PFSK-1 (cell line): ENCODE data around the gene SLC38A8.

ENCODE experiments used
- POLR2AphosphoS5 ChIP-seq: IDR thresholded peaks from 2 replicates; pipeline ENCODE4 v1.6.1; 2012; ENCODE audit warnings: low read depth, mild to moderate bottlenecking, control low read depth, low read length, moderate library complexity
- REST ChIP-seq, 2 experiments: IDR thresholded peaks; 2 replicates each; pipeline versions ENCODE4 v1.6.1 to v1.8.0; 2011 to 2012; ENCODE audit warnings: low read depth in 2 of 2, low read length in 2 of 2, control low read depth in 1 of 2, inconsistent platforms in 1 of 2, mild to moderate bottlenecking in 1 of 2, moderate library complexity in 1 of 2; ENCODE audit not compliant: insufficient read depth in 1 of 2
- SIN3A ChIP-seq: IDR thresholded peaks from 2 replicates; pipeline ENCODE4 v1.6.1; 2012; ENCODE audit warnings: mild to moderate bottlenecking, low read length, moderate library complexity, borderline replicate concordance; ENCODE audit not compliant: insufficient read depth
- TAF1 ChIP-seq: IDR thresholded peaks from 2 replicates; pipeline ENCODE4 v1.6.1; 2012; ENCODE audit warnings: low read length, control low read depth, borderline replicate concordance; ENCODE audit not compliant: insufficient read depth

GRCh38 chr16:83971165-83972130, 71.1 kb downstream of the SLC38A8 start:
- TF ChIP-seq POLR2AphosphoS5: no peak
- no peak for TF ChIP-seq SIN3A
- no peak for TF ChIP-seq TAF1
- no peak for TF ChIP-seq REST (IDR thresholded peaks at IDR 0.05; ENCODE audit: insufficient read depth in 1 of 2, low read depth in 2 of 2, low read length in 2 of 2)
